CD14-positive monocyte (primary cell): ENCODE data around the gene S100A6. TPM values are rescaled to one million over a fixed set of nuclear protein-coding genes. Genes with fewer than 3 reads are reported as not detected.
"Not testable (repeated sequence)": the region's sequence is repeated elsewhere in the genome, so short reads cannot be mapped to it uniquely, and the experiment has no call there.

Experiments
- DNase-seq, 3 donors: peaks; one replicate each; pipeline ENCODE4 v3.0.0-alpha.2; 2011 to 2022
- H2AFZ ChIP-seq: 2 replicates; pipeline ENCODE4 v1.6.0; 2012; ENCODE audit warnings: mild to moderate bottlenecking, low read depth, low read length, inconsistent platforms; ENCODE audit not compliant: insufficient read depth, poor library complexity, severe bottlenecking
- H3K27ac ChIP-seq, 2 donors: 1 replicate in 1 of 2; 2 replicates in 1 of 2; pipeline ENCODE4 v1.5.1; 2012 to 2013; ENCODE audit warnings: low read length in 2 of 2, control low read depth in 1 of 2, inconsistent platforms in 1 of 2, low read depth in 1 of 2, mild to moderate bottlenecking in 1 of 2
- H3K27me3 ChIP-seq, 2 donors: one replicate each; pipeline versions ENCODE4 v1.6.0 to v1.6.1; 2011 to 2013; ENCODE audit warnings: low read length in 2 of 2; ENCODE audit not compliant: control insufficient read depth in 2 of 2, insufficient read depth in 2 of 2
- H3K36me3 ChIP-seq, 2 donors: replicated peaks in 1 of 2; 1 replicate in 1 of 2; 2 replicates in 1 of 2; pipeline versions ENCODE4 v1.5.1 to v1.6.1; 2012 to 2013; ENCODE audit warnings: low read length in 2 of 2, control low read depth in 1 of 2, inconsistent platforms in 1 of 2, mild to moderate bottlenecking in 1 of 2; ENCODE audit not compliant: insufficient read depth in 2 of 2, control insufficient read depth in 1 of 2
- H3K4me1 ChIP-seq, 2 donors: 1 replicate in 1 of 2; 2 replicates in 1 of 2; pipeline versions ENCODE4 v1.5.1 to v1.6.1; 2012 to 2013; ENCODE audit warnings: low read length in 2 of 2, control low read depth in 1 of 2, inconsistent platforms in 1 of 2, mild to moderate bottlenecking in 1 of 2, moderate library complexity in 1 of 2; ENCODE audit not compliant: insufficient read depth in 2 of 2, control insufficient read depth in 1 of 2
- H3K4me2 ChIP-seq: replicated peaks from 2 replicates; pipeline ENCODE3; 2012; ENCODE audit warnings: low read length, moderate library complexity, mild to moderate bottlenecking; ENCODE audit not compliant: poor library complexity, severe bottlenecking; ENCODE audit errors: extremely low read depth
- H3K4me3 ChIP-seq, 3 experiments: fragments of 200-600 bp in 1 of 3; sonication (generic) in 1 of 3; replicated peaks in 1 of 3; 1 replicate in 2 of 3; 2 replicates in 1 of 3; pipeline ENCODE4 v1.5.1; 2011 to 2013; ENCODE audit warnings: low read length in 3 of 3, mild to moderate bottlenecking in 3 of 3, control low read depth in 2 of 3, low read depth in 2 of 3, inconsistent platforms in 1 of 3, moderate library complexity in 1 of 3
- H3K79me2 ChIP-seq: 2 replicates; pipeline ENCODE4 v1.6.0; 2012; ENCODE audit warnings: mild to moderate bottlenecking, control low read depth, inconsistent platforms, low read length, moderate library complexity; ENCODE audit not compliant: insufficient read depth
- H3K9ac ChIP-seq: 2 replicates; pipeline ENCODE4 v1.6.0; 2017; ENCODE audit warnings: low read length, mild to moderate bottlenecking; ENCODE audit not compliant: insufficient read depth, poor library complexity, severe bottlenecking
- H3K9me3 ChIP-seq, 2 donors: replicated peaks in 1 of 2; 1 replicate in 1 of 2; 2 replicates in 1 of 2; pipeline versions ENCODE4 v1.5.1 to v1.6.1; 2012 to 2013; ENCODE audit warnings: low read length in 2 of 2, control low read depth in 1 of 2; ENCODE audit not compliant: control insufficient read depth in 1 of 2, insufficient read depth in 1 of 2
- H4K20me1 ChIP-seq: 2 replicates; pipeline ENCODE4 v1.6.0; 2012; ENCODE audit warnings: mild to moderate bottlenecking, low read length, control low read depth, moderate library complexity; ENCODE audit not compliant: insufficient read depth
- H3K27ac Mint-ChIP-seq, 7 donors: one replicate each; pipeline ENCODE4 v1.8.0; 2020; ENCODE audit warnings: mild to moderate bottlenecking in 7 of 7, mixed read lengths in 7 of 7, moderate library complexity in 6 of 7, inconsistent platforms in 2 of 7
- H3K27me3 Mint-ChIP-seq, 3 donors: one replicate each; pipeline ENCODE4 v1.8.0; 2021 to 2022; ENCODE audit warnings: low read depth in 3 of 3, mild to moderate bottlenecking in 3 of 3, mixed read lengths in 3 of 3, moderate library complexity in 3 of 3, inconsistent platforms in 1 of 3
- H3K36me3 Mint-ChIP-seq, 2 donors: one replicate each; pipeline ENCODE4 v1.8.0; 2020; ENCODE audit warnings: mixed read lengths in 2 of 2, inconsistent platforms in 1 of 2, mild to moderate bottlenecking in 1 of 2
- H3K4me1 Mint-ChIP-seq: one replicate; pipeline ENCODE4 v1.8.0; 2020; ENCODE audit warnings: mild to moderate bottlenecking, mixed read lengths
- H3K4me3 Mint-ChIP-seq, 2 donors: one replicate each; pipeline ENCODE4 v1.8.0; 2020; ENCODE audit warnings: mild to moderate bottlenecking in 2 of 2, mixed read lengths in 2 of 2, moderate library complexity in 1 of 2
- H3K9me3 Mint-ChIP-seq, 7 donors: one replicate each; pipeline ENCODE4 v1.8.0; 2020 to 2022; ENCODE audit warnings: mixed read lengths in 7 of 7, mild to moderate bottlenecking in 6 of 7, moderate library complexity in 6 of 7, inconsistent platforms in 2 of 7
- CTCF ChIP-seq: fragments of 200-600 bp; IDR thresholded peaks from one replicate; pipeline ENCODE4 v1.8.0; 2022; ENCODE audit warnings: antibody characterized with exemption, mild to moderate bottlenecking
- WGBS: methylation state at CpG from one replicate; pipeline ENCODE4 v1.1.5; 2013; ENCODE audit warnings: missing lambda C conversion rate; ENCODE audit not compliant: insufficient coverage; 5-methylcytosine and 5-hydroxymethylcytosine counted together
- intact Hi-C, 2 donors: fragments of 100-400 bp; cut with micrococcal nuclease; formaldehyde crosslinking; loops; one replicate each; pipeline versions ENCODE4 v1.15.0 to v1.15.1; 2023
- polyA plus RNA-seq, 3 donors: library from polyadenylated mRNA; depleted of rRNA in 1 of 3; unstranded in 2 of 3; stranded (reverse) in 1 of 3; fragments of 300-500 nt in 2 of 3; fragments of >200 nt in 1 of 3; fragmentation: Illumina TruSeq in 2 of 3; gene quantifications; 1 replicate in 2 of 3; 2 replicates in 1 of 3; pipeline ENCODE4 v1.2.3, GENCODE V29; 2012 to 2021

S100A6 gene
- polyA plus RNA-seq, 3 donors, result 1,242 to 5,004 (median 4,414) TPM

- WGBS, result 90% methylated on average over 5 of the region's 7 CpGs
Observed at GRCh38 chr1:153563991-153564390, 28.2 kb upstream of the S100A6 start.

GRCh38 chr1:153563483-153563901 is 27.7 kb upstream of the S100A6 start:
- WGBS, result 80% methylated on average over 1 of the region's 6 CpGs
- H3K4me1 Mint-ChIP-seq, result peaks cover 54% of the 10 kb centered on the region

More at GRCh38 chr1:153563991-153564390, 28.2 kb upstream of the S100A6 start:
- H3K79me2 ChIP-seq, result peaks cover 13% of the 10 kb centered on the region
- no peaks in the 10 kb centered on the region for H3K36me3 ChIP-seq
- H2AFZ ChIP-seq, result no peak overlapping the region
- no peaks in the 10 kb centered on the region for H3K27me3 ChIP-seq
- peaks cover 56 to 57% of the 10 kb centered on the region in 2 donors for H3K4me1 ChIP-seq
- H3K4me3 Mint-ChIP-seq, result no peak overlapping the region
- H3K36me3 Mint-ChIP-seq, result peaks cover 0 to 5% of the 10 kb centered on the region in 2 donors
- H4K20me1 ChIP-seq, result no peaks in the 10 kb centered on the region
- H3K9me3 Mint-ChIP-seq, result no peaks in the 10 kb centered on the region
- H3K9me3 ChIP-seq, result no peaks in the 10 kb centered on the region
- no peaks in the 10 kb centered on the region for H3K27me3 Mint-ChIP-seq
- intact Hi-C loops, result no loop called here
- H3K4me2 ChIP-seq, result no peak overlapping the region
- peak overlapping the region in 1 of 3 experiments; percentile 6 for H3K4me3 ChIP-seq
- H3K27ac ChIP-seq, result peak overlapping the region; percentile 97 to 100
- no peak for DNase-seq
- no peak overlapping the region for H3K9ac ChIP-seq
- peaks cover 59% of the 10 kb centered on the region for H3K4me1 Mint-ChIP-seq
- peak overlapping the region in 3 of 7 donors; percentile 75 to 100 (median 99) for H3K27ac Mint-ChIP-seq
- TF ChIP-seq CTCF, result no peak

GRCh38 chr1:153562021-153562420 is 26.2 kb upstream of the S100A6 start:
- DNase-seq, H3K36me3 Mint-ChIP-seq, H3K36me3 ChIP-seq, H3K4me3 Mint-ChIP-seq, H3K27me3 Mint-ChIP-seq, intact Hi-C loops, H2AFZ ChIP-seq, H3K9me3 ChIP-seq, H3K9me3 Mint-ChIP-seq, H3K27ac Mint-ChIP-seq, H4K20me1 ChIP-seq, H3K27ac ChIP-seq, H3K79me2 ChIP-seq, H3K9ac ChIP-seq, H3K27me3 ChIP-seq, H3K4me2 ChIP-seq, H3K4me3 ChIP-seq: not testable (repeated sequence)
- H3K4me1 Mint-ChIP-seq, result peaks cover 42% of the 10 kb centered on the region
- 80% methylated on average over 1 of the region's 3 CpGs for WGBS
- peaks cover 37% of the 10 kb centered on the region in 2 donors for H3K4me1 ChIP-seq

More at GRCh38 chr1:153563483-153563901, 27.7 kb upstream of the S100A6 start:
- H3K36me3 Mint-ChIP-seq, result peaks cover 0 to 5% of the 10 kb centered on the region in 2 donors
- Histone ChIP-seq H3K4me3 (peak overlapping the region in 1 of 3 experiments; percentile 6), H2AFZ (no peak overlapping the region), H3K4me2 (no peak overlapping the region), H3K9me3 (no peaks in the 10 kb centered on the region), H3K36me3 (no peaks in the 10 kb centered on the region), H3K9ac (no peak overlapping the region), H3K4me1 (peaks cover 51 to 52% of the 10 kb centered on the region in 2 donors), H3K27ac (no peak overlapping the region), H3K27me3 (no peaks in the 10 kb centered on the region), H3K79me2 (peaks cover 13% of the 10 kb centered on the region), H4K20me1 (no peaks in the 10 kb centered on the region)
- H3K27ac Mint-ChIP-seq, result peak overlapping the region in 5 of 7 donors; percentile 46 to 100 (median 75)
- no peak for DNase-seq
- H3K4me3 Mint-ChIP-seq, result no peak overlapping the region
- peaks cover 0 to 2% (median 0%) of the 10 kb centered on the region in 3 donors for H3K27me3 Mint-ChIP-seq
- H3K9me3 Mint-ChIP-seq, result no peaks in the 10 kb centered on the region
- TF ChIP-seq CTCF, result no peak
- intact Hi-C loops, result no loop called here
